Kidney (tissue), 14 donors: ENCODE measurements around the gene CASS4. TPM values are rescaled to one million over a fixed set of nuclear protein-coding genes. Genes with fewer than 3 reads are reported as not detected.

ENCODE experiments used
- DNase-seq, 5 donors: peaks; one replicate each; pipeline ENCODE4 v3.0.0-alpha.2; 2013 to 2020
- FAIRE-seq: peaks from 2 replicates; lab custom pipeline; 2012; peaks lifted over from hg19 to GRCh38; lab: Jason Lieb, UNC
- H3K27ac ChIP-seq, 2 donors: one replicate each; pipeline ENCODE4 v1.7.0; 2013; ENCODE audit warnings: low read depth in 2 of 2, low read length in 2 of 2, inconsistent platforms in 1 of 2
- H3K27me3 ChIP-seq: one replicate; pipeline ENCODE4 v1.7.1; 2013; ENCODE audit warnings: low read length, inconsistent platforms; ENCODE audit not compliant: control insufficient read depth, insufficient read depth
- H3K36me3 ChIP-seq, 3 donors: one replicate each; pipeline versions ENCODE4 v1.7.0 to v1.7.1; 2013; ENCODE audit warnings: low read length in 3 of 3, control low read depth in 1 of 3, inconsistent platforms in 1 of 3; ENCODE audit not compliant: insufficient read depth in 3 of 3, control insufficient read depth in 2 of 3
- H3K4me1 ChIP-seq, 3 donors: one replicate each; pipeline versions ENCODE4 v1.7.0 to v1.7.1; 2013; ENCODE audit warnings: low read length in 3 of 3, inconsistent platforms in 1 of 3, low read depth in 1 of 3; ENCODE audit not compliant: control insufficient read depth in 2 of 3, insufficient read depth in 2 of 3
- H3K4me3 ChIP-seq, 3 donors: one replicate each; pipeline versions ENCODE4 v1.7.0 to v1.8.1; 2013; ENCODE audit warnings: low read length in 3 of 3, control low read depth in 1 of 3, inconsistent platforms in 1 of 3
- H3K9ac ChIP-seq, 3 donors: one replicate each; pipeline versions ENCODE4 v1.7.0 to v1.7.1; 2013; ENCODE audit warnings: low read length in 3 of 3, control low read depth in 1 of 3, inconsistent platforms in 1 of 3
- H3K9me3 ChIP-seq, 3 donors: one replicate each; pipeline versions ENCODE4 v1.7.0 to v1.7.1; 2013; ENCODE audit warnings: low read length in 3 of 3, control low read depth in 1 of 3, inconsistent platforms in 1 of 3; ENCODE audit not compliant: control insufficient read depth in 2 of 3, insufficient read depth in 1 of 3
- intact Hi-C: fragments of 100-400 bp; cut with DNase I; formaldehyde crosslinking; loops from one replicate; pipeline ENCODE4 v1.11.1; 2022
- polyA plus RNA-seq: library from polyadenylated mRNA; stranded (reverse); fragments of 350-450 nt; fragmentation: Illumina TruSeq; extraction: RNeasy Lipid Tissue Mini Kit (QIAGEN cat#74804); gene quantifications from one replicate; pipeline ENCODE4 v1.2.3, GENCODE V29; 2014; ENCODE audit warnings: low read depth, low replicate concordance; ENCODE audit not compliant: insufficient read depth
- total RNA-seq: library from RNA; stranded (reverse); fragmentation: NEBNext Ultra II Directional; extraction: Animal tissue kit (Norgen Biotek cat#: 25700); gene quantifications from one replicate; pipeline ENCODE4 v1.2.1, GENCODE V29; 2021
- TF ChIP-seq, protein P1 (sequence below): IDR thresholded peaks from 3 replicates; pipeline ENCODE4 v1.5.1; 2012; ENCODE audit warnings: mild to moderate bottlenecking, moderate library complexity, borderline replicate concordance; ENCODE audit not compliant: insufficient read depth; ENCODE audit errors: extremely low read depth
- donor health status: control.
- donor health status: control.
- donor health status: control.
- donor health status: control.
- donor health status: control.
- donor health status: DM: yes; HTN: yes; CAD: no.
- donor health status: Normal renal cell carcinoma (clear cell type).

The CASS4 gene
- total and polyA plus RNA-seq, 2 donors from 2014 or later: 0.22 to 3.0 TPM

DNA sequence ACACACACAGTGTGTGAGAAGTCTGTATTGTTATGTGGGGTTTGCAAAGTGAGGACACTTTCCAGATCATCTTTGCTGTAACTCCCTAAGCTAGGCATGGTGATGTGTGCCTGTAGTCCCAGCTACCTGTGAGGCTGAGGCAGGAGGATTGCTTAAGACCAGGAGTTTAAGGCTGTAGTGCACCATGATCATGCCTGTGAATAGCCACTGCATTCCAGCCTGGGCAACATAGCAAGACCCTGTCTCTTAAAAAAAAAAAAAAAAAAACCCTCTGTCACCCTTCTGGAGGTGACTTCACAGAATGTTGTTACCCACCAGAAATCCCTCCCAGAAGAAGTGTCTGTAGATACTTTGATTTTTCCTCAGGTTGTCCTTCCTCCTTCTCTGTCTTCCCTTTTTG is 14.9 kb downstream of the CASS4 start:
- Histone ChIP-seq H3K27me3 (no peaks in the 10 kb centered on the region), H3K36me3 (no peaks in the 10 kb centered on the region), H3K4me1 (peaks cover 0 to 3% (median 0%) of the 10 kb centered on the region in 3 donors), H3K9ac (no peak overlapping the region), H3K27ac (no peak overlapping the region), H3K9me3 (no peaks in the 10 kb centered on the region), H3K4me3 (no peak overlapping the region)
- FAIRE-seq (no peak), DNase-seq (no peak)
- intact Hi-C loops: no loop called here
- TF ChIP-seq, protein P1, sequence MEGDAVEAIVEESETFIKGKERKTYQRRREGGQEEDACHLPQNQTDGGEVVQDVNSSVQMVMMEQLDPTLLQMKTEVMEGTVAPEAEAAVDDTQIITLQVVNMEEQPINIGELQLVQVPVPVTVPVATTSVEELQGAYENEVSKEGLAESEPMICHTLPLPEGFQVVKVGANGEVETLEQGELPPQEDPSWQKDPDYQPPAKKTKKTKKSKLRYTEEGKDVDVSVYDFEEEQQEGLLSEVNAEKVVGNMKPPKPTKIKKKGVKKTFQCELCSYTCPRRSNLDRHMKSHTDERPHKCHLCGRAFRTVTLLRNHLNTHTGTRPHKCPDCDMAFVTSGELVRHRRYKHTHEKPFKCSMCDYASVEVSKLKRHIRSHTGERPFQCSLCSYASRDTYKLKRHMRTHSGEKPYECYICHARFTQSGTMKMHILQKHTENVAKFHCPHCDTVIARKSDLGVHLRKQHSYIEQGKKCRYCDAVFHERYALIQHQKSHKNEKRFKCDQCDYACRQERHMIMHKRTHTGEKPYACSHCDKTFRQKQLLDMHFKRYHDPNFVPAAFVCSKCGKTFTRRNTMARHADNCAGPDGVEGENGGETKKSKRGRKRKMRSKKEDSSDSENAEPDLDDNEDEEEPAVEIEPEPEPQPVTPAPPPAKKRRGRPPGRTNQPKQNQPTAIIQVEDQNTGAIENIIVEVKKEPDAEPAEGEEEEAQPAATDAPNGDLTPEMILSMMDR: no peak

DNA sequence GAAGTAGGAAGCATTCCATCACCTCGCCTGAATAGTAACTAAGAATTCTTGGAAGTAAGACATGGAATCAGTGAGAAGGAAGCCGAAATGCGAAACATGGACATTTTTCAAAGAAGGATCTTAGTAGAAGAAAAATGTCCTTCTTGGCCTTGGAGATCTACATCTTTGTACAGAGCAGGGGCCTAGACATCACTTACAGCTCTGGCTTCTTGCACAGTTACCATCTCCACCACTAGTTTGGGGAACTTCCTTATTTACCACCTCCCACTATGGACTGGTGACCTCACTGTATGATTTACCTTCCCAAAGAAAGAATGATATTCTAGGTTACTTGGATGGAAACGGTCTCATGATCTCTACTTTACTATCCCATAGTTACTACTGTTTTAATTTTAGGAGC is 15.7 kb downstream of the CASS4 start:
- no peak for FAIRE-seq
- no peaks in the 10 kb centered on the region for H3K36me3 ChIP-seq
- intact Hi-C loops: no loop called here
- H3K27ac ChIP-seq: no peak overlapping the region
- DNase-seq: no peak
- TF ChIP-seq, protein P1: no peak
- no peak overlapping the region for H3K4me3 ChIP-seq
- no peaks in the 10 kb centered on the region for H3K9me3 ChIP-seq
- peaks cover 0 to 3% (median 0%) of the 10 kb centered on the region in 3 donors for H3K4me1 ChIP-seq
- no peak overlapping the region for H3K9ac ChIP-seq
- no peaks in the 10 kb centered on the region for H3K27me3 ChIP-seq

DNA sequence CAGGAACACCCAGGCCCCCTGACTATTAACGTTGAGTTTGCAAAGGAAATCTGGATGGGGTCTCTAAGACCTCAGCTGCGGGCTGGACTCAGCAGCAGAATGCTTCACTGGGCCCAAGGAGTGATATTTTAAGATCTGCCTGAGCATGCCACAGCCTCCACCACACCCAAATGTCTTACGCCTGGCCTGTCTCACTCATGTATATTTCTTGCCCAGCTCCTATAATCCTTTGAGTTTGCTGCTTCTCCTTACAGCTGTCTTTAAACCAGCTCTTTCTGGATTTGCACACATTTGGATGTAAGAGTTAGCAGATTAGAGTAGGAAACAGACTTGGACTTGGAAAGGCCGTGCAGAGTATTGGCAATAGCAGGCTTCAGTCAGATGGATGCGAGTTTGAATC is 16.4 kb downstream of the CASS4 start:
- intact Hi-C loops: no loop called here

More for the DNA sequence above, 16.4 kb downstream of the CASS4 start:
- Histone ChIP-seq H3K9me3 (no peaks in the 10 kb centered on the region), H3K9ac (no peak overlapping the region), H3K4me1 (peaks cover 0 to 3% (median 0%) of the 10 kb centered on the region in 3 donors), H3K27ac (no peak overlapping the region), H3K36me3 (no peaks in the 10 kb centered on the region), H3K27me3 (no peaks in the 10 kb centered on the region), H3K4me3 (no peak overlapping the region)
- FAIRE-seq (no peak), DNase-seq (no peak)
- TF ChIP-seq, protein P1: no peak
